SK-N-SH treated with all-trans-retinoic acid at 6 μM for 48 hours (cell line): Measurements from ENCODE around the gene PGPEP1.

Experiments used
- ATAC-seq: fragments of 200-7000 bp; cut with Tn5 transposase; 3 replicates; pipeline ENCODE4 v1.9.1; 2020; ENCODE audit warnings: mild to moderate bottlenecking, moderate library complexity
- ARNTL ChIP-seq: fragments of 450-650 bp; formaldehyde crosslinking; IDR thresholded peaks from 2 replicates; pipeline ENCODE4 v1.5.0; 2020; ENCODE audit warnings: low read depth, mild to moderate bottlenecking, moderate library complexity, borderline replicate concordance
- BACH2 ChIP-seq: fragments of 250-450 bp; sonication (Bioruptor Pico); IDR thresholded peaks from 2 replicates; pipeline ENCODE4 v1.9.0; 2021; ENCODE audit warnings: mild to moderate bottlenecking, borderline replicate concordance
- CSDC2 ChIP-seq: fragments of 250-450 bp; sonication (Bioruptor Pico); IDR thresholded peaks from 2 replicates; pipeline ENCODE4 v1.5.0; 2020; ENCODE audit warnings: mild to moderate bottlenecking, moderate library complexity
- ESRRG ChIP-seq: fragments of 250-450 bp; sonication (Bioruptor Pico); IDR thresholded peaks from 2 replicates; pipeline ENCODE4 v1.6.1; 2021; ENCODE audit warnings: mild to moderate bottlenecking
- GLIS3 ChIP-seq: fragments of 250-450 bp; sonication (Bioruptor Pico); IDR thresholded peaks from 2 replicates; pipeline ENCODE4 v1.5.0; 2020; ENCODE audit warnings: mild to moderate bottlenecking, moderate library complexity
- ISL1 ChIP-seq: fragments of 250-450 bp; sonication (Bioruptor Pico); IDR thresholded peaks from 2 replicates; pipeline ENCODE4 v2.1.2; 2022; ENCODE audit warnings: mild to moderate bottlenecking, moderate library complexity
- OSR1 ChIP-seq: fragments of 250-450 bp; sonication (Bioruptor Pico); IDR thresholded peaks from 2 replicates; pipeline ENCODE4 v1.8.0; 2022; ENCODE audit warnings: moderate library complexity, mild to moderate bottlenecking, inconsistent platforms
- PPARA ChIP-seq: fragments of 250-450 bp; sonication (Bioruptor Pico); IDR thresholded peaks from 2 replicates; pipeline ENCODE4 v1.5.0; 2020; ENCODE audit warnings: mild to moderate bottlenecking, borderline replicate concordance
- RARB ChIP-seq: fragments of 250-450 bp; sonication (Bioruptor Pico); IDR thresholded peaks from 2 replicates; pipeline ENCODE4 v1.8.0; 2021; ENCODE audit warnings: mild to moderate bottlenecking, moderate library complexity
- SNAI2 ChIP-seq: fragments of 250-450 bp; sonication (Bioruptor Pico); IDR thresholded peaks from 2 replicates; pipeline ENCODE4 v1.5.0; 2020; ENCODE audit warnings: mild to moderate bottlenecking, moderate library complexity
- TOX ChIP-seq: fragments of 250-450 bp; sonication (Bioruptor Pico); IDR thresholded peaks from 2 replicates; pipeline ENCODE4 v1.8.0; 2021; ENCODE audit warnings: mild to moderate bottlenecking, moderate library complexity, borderline replicate concordance
- ZC3H10 ChIP-seq: fragments of 250-450 bp; sonication (Bioruptor Pico); IDR thresholded peaks from 2 replicates; pipeline ENCODE4 v1.5.1; 2021; ENCODE audit warnings: mild to moderate bottlenecking, moderate library complexity
- ZFP3 ChIP-seq: fragments of 250-450 bp; sonication (Bioruptor Pico); IDR thresholded peaks from 2 replicates; pipeline ENCODE4 v1.5.0; 2020; ENCODE audit warnings: mild to moderate bottlenecking, moderate library complexity
- ZFP30 ChIP-seq: fragments of 450-650 bp; formaldehyde crosslinking; IDR thresholded peaks from 2 replicates; pipeline ENCODE4 v1.5.0; 2022; ENCODE audit warnings: mild to moderate bottlenecking, moderate library complexity
- ZNF70 ChIP-seq: fragments of 450-650 bp; formaldehyde crosslinking; IDR thresholded peaks from 2 replicates; pipeline ENCODE4 v1.5.0; 2020; ENCODE audit warnings: mild to moderate bottlenecking, moderate library complexity
- ZNF8 ChIP-seq: fragments of 450-650 bp; formaldehyde crosslinking; IDR thresholded peaks from 2 replicates; pipeline ENCODE4 v1.5.0; 2020; ENCODE audit warnings: mild to moderate bottlenecking, moderate library complexity
- TF ChIP-seq, protein P1 (sequence below): fragments of 250-450 bp; sonication (Bioruptor Pico); IDR thresholded peaks from 2 replicates; pipeline ENCODE4 v1.5.1; 2020; ENCODE audit warnings: low read depth, mild to moderate bottlenecking, moderate library complexity
- TF ChIP-seq, protein P2 (sequence below): fragments of 250-450 bp; sonication (Bioruptor Pico); IDR thresholded peaks from 2 replicates; pipeline ENCODE4 v1.8.0; 2020; ENCODE audit warnings: mild to moderate bottlenecking, moderate library complexity, borderline replicate concordance
- TF ChIP-seq, protein P3 (sequence below): fragments of 250-450 bp; sonication (Bioruptor Pico); IDR thresholded peaks from 2 replicates; pipeline ENCODE4 v1.8.0; 2021; ENCODE audit warnings: low read depth, mild to moderate bottlenecking, moderate library complexity, borderline replicate concordance
- TF ChIP-seq, protein P4 (sequence below): fragments of 250-450 bp; sonication (Bioruptor Pico); IDR thresholded peaks from 2 replicates; pipeline ENCODE4 v1.5.1; 2021; ENCODE audit warnings: mild to moderate bottlenecking, moderate library complexity
- TF ChIP-seq, protein P5 (sequence below): fragments of 250-450 bp; sonication (Bioruptor Pico); IDR thresholded peaks from 2 replicates; pipeline ENCODE4 v1.5.0; 2020; ENCODE audit warnings: mild to moderate bottlenecking, moderate library complexity

The PGPEP1 gene

DNA sequence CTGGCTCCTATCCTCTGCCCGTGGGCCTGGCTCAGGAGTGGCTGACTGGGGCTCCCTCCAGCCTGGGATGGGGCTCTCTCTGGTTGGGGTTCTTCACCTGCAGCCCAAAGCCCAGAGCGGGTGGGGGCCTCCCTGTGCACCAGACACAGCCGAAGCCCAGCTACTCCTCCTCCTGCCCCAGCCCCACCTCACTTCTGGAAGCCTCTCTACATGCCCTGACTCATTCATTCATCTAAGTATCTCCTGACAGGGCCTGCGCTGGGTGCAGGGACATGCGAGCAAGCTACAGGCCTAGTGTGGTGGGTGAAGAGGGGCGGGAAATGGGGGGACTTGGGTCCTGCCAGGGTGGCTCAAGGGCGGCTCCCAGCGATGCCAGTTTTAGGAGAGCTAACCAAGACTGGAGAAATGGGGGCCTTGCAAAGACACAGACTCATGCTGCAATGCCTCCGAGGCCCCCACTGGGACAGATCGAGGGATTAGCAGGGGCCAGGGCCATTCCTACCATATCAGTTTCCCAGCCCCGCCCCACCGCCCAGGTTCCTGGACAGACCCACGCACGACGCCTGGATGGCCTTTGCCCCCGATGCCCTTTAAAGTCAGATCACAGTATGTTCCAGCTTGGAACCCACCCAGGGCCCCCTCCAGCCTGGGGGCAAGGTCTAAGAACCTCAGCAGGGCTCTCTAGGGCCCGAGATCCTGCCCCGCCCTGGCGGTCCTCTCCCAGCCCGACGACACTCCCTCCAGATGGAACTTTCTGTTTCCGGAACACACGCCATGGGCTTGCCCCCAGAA is 30.1 kb upstream of the PGPEP1 start:
- no peak for ATAC-seq
- TF ChIP-seq PPARA (CRISPR knock-in tag): no peak
- TF ChIP-seq, protein P1, sequence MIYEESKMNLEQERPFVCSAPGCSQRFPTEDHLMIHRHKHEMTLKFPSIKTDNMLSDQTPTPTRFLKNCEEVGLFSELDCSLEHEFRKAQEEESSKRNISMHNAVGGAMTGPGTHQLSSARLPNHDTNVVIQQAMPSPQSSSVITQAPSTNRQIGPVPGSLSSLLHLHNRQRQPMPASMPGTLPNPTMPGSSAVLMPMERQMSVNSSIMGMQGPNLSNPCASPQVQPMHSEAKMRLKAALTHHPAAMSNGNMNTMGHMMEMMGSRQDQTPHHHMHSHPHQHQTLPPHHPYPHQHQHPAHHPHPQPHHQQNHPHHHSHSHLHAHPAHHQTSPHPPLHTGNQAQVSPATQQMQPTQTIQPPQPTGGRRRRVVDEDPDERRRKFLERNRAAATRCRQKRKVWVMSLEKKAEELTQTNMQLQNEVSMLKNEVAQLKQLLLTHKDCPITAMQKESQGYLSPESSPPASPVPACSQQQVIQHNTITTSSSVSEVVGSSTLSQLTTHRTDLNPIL (CRISPR knock-in tag): no peak
- TF ChIP-seq, protein P2, sequence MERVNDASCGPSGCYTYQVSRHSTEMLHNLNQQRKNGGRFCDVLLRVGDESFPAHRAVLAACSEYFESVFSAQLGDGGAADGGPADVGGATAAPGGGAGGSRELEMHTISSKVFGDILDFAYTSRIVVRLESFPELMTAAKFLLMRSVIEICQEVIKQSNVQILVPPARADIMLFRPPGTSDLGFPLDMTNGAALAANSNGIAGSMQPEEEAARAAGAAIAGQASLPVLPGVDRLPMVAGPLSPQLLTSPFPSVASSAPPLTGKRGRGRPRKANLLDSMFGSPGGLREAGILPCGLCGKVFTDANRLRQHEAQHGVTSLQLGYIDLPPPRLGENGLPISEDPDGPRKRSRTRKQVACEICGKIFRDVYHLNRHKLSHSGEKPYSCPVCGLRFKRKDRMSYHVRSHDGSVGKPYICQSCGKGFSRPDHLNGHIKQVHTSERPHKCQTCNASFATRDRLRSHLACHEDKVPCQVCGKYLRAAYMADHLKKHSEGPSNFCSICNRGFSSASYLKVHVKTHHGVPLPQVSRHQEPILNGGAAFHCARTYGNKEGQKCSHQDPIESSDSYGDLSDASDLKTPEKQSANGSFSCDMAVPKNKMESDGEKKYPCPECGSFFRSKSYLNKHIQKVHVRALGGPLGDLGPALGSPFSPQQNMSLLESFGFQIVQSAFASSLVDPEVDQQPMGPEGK: no peak
- TF ChIP-seq RARB (CRISPR knock-in tag): no peak
- TF ChIP-seq GLIS3 (CRISPR knock-in tag): no peak
- TF ChIP-seq ZFP3 (CRISPR knock-in tag): no peak
- TF ChIP-seq TOX (CRISPR knock-in tag): no peak
- no peak for TF ChIP-seq ZNF8
- TF ChIP-seq ARNTL: no peak
- TF ChIP-seq ZNF70: no peak
- no peak for TF ChIP-seq ISL1 (CRISPR knock-in tag)
- no peak for TF ChIP-seq ESRRG (CRISPR knock-in tag)
- TF ChIP-seq, protein P3, sequence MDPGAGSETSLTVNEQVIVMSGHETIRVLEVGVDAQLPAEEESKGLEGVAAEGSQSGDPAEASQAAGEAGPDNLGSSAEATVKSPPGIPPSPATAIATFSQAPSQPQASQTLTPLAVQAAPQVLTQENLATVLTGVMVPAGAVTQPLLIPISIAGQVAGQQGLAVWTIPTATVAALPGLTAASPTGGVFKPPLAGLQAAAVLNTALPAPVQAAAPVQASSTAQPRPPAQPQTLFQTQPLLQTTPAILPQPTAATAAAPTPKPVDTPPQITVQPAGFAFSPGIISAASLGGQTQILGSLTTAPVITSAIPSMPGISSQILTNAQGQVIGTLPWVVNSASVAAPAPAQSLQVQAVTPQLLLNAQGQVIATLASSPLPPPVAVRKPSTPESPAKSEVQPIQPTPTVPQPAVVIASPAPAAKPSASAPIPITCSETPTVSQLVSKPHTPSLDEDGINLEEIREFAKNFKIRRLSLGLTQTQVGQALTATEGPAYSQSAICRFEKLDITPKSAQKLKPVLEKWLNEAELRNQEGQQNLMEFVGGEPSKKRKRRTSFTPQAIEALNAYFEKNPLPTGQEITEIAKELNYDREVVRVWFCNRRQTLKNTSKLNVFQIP (CRISPR knock-in tag): no peak

DNA sequence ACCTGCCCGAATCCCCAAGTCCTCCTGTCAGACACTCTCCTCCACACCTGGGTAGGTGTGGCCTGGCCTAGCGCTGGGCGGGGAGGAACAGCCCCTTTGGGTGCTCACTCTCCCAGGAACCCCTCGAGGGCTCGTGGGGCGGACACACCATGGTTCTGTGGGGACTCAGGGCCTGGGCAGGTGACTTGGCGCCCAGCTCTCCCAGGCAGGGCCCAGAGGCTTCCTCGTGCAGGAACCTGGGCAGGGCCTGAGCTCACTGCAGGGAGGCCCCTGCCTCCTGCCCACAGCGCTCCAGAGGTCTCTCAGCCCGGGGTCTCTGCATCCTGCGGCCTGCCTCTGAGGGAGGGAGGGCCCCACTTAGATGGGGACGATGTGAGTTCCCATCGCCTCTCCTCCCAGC is 29.4 kb upstream of the PGPEP1 start:
- TF ChIP-seq, protein P3 (CRISPR knock-in tag): no peak
- ATAC-seq: no peak

DNA sequence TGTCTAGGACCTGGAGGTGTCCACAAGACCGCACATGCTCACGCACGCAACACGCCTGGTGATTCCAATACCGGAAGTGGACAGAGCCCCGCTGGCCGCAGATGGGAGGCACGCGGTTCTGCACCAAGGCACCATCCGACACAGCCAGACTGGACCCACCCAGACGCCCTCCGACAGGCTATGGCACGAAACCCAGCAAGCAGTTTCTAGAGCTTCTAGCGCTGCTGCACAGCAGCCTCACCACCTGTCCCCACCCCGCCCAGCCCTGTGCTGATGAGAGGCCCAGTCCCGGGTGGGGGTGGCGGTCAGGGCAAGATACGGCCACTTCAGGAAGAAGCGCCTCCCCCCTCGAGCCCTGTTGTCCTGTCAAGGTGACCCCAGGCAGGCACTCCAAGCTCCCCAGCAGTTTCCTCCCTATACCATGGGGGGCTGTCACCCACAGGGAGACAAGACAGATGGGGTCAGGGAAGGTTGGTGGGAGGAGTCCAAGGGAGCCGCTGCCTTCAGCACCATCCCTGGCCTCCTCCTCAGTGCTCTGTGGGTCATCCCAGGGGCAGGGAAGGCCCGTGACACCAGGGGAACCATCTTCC is 28.8 kb upstream of the PGPEP1 start:
- no peak for TF ChIP-seq OSR1 (CRISPR knock-in tag)
- no peak for TF ChIP-seq PPARA (CRISPR knock-in tag)
- no peak for TF ChIP-seq ARNTL
- TF ChIP-seq ESRRG (CRISPR knock-in tag): no peak
- no peak for TF ChIP-seq ZFP30 (CRISPR knock-in tag)
- TF ChIP-seq ZFP3 (CRISPR knock-in tag): no peak
- no peak for TF ChIP-seq ISL1 (CRISPR knock-in tag)
- TF ChIP-seq CSDC2 (CRISPR knock-in tag): no peak
- TF ChIP-seq GLIS3 (CRISPR knock-in tag): no peak
- no peak for ATAC-seq

DNA sequence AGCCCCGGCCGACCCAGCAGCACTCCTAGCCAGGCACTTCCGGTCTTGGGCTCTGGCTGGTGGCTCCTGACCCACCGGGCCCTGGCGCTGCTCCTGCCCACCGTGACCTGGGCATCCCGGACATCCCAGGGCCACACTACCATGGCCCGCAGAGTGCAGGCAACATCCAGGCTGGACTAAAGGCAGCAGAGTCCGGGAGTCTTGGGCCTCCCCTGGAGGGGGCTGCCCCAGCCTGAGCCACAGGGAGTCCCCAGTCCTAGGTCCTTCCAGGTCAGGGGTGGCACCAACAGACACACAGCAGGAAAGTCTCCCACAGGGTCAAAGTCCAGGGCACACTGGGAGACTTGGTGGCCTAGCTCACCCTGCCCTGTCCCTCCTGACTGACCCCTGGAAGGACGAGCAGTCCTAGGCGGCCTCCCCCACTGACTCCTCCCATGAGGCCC is 28.3 kb upstream of the PGPEP1 start:
- ATAC-seq: no peak
- TF ChIP-seq, protein P4, sequence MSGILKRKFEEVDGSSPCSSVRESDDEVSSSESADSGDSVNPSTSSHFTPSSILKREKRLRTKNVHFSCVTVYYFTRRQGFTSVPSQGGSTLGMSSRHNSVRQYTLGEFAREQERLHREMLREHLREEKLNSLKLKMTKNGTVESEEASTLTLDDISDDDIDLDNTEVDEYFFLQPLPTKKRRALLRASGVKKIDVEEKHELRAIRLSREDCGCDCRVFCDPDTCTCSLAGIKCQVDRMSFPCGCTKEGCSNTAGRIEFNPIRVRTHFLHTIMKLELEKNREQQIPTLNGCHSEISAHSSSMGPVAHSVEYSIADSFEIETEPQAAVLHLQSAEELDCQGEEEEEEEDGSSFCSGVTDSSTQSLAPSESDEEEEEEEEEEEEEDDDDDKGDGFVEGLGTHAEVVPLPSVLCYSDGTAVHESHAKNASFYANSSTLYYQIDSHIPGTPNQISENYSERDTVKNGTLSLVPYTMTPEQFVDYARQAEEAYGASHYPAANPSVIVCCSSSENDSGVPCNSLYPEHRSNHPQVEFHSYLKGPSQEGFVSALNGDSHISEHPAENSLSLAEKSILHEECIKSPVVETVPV (CRISPR knock-in tag): no peak
- TF ChIP-seq, protein P5, sequence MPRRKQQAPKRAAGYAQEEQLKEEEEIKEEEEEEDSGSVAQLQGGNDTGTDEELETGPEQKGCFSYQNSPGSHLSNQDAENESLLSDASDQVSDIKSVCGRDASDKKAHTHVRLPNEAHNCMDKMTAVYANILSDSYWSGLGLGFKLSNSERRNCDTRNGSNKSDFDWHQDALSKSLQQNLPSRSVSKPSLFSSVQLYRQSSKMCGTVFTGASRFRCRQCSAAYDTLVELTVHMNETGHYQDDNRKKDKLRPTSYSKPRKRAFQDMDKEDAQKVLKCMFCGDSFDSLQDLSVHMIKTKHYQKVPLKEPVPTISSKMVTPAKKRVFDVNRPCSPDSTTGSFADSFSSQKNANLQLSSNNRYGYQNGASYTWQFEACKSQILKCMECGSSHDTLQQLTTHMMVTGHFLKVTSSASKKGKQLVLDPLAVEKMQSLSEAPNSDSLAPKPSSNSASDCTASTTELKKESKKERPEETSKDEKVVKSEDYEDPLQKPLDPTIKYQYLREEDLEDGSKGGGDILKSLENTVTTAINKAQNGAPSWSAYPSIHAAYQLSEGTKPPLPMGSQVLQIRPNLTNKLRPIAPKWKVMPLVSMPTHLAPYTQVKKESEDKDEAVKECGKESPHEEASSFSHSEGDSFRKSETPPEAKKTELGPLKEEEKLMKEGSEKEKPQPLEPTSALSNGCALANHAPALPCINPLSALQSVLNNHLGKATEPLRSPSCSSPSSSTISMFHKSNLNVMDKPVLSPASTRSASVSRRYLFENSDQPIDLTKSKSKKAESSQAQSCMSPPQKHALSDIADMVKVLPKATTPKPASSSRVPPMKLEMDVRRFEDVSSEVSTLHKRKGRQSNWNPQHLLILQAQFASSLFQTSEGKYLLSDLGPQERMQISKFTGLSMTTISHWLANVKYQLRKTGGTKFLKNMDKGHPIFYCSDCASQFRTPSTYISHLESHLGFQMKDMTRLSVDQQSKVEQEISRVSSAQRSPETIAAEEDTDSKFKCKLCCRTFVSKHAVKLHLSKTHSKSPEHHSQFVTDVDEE (CRISPR knock-in tag): no peak
- TF ChIP-seq ESRRG (CRISPR knock-in tag): no peak
- TF ChIP-seq SNAI2: no peak
- no peak for TF ChIP-seq ZNF70
- TF ChIP-seq ZC3H10 (CRISPR knock-in tag): no peak
- TF ChIP-seq BACH2: no peak
- TF ChIP-seq, protein P1 (CRISPR knock-in tag): no peak
- TF ChIP-seq ZNF8: no peak
- no peak for TF ChIP-seq TOX (CRISPR knock-in tag)
- no peak for TF ChIP-seq ZFP3 (CRISPR knock-in tag)
